Measurements from ENCODE around the gene MYZAP.

Gene MYZAP

DNA sequence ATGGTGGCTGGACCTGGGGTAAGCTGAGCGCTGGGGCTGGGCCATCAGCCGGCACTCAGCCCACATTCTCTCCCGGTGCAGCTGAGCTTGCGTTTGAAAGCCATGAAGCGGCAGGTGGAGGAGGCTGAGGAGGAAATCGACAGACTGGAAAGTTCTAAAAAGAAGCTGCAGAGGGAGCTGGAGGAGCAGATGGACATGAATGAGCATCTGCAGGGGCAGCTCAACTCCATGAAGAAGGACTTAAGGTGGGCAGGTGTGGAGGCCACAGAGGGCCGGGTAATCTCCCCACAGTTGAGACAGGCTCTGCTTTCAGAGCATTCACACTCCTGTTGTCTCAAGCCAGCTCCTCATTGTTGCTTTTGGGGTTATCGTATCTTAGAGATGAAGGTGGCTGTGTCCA, 45.7 kb upstream of the MYZAP start:
- peaks cover 10% of the 10 kb centered on the region for H3K27me3 ChIP-seq (ENCODE audit: insufficient read depth, low read length, poor library complexity)
- no peak for ATAC-seq (ENCODE audit: insufficient read depth, low read depth)
- H4K20me1 ChIP-seq (ENCODE audit: insufficient read depth, low read length), result 0 out of 2 replicates have a peak, but pooled peaks cover 4% of the 10 kb centered on the region

DNA sequence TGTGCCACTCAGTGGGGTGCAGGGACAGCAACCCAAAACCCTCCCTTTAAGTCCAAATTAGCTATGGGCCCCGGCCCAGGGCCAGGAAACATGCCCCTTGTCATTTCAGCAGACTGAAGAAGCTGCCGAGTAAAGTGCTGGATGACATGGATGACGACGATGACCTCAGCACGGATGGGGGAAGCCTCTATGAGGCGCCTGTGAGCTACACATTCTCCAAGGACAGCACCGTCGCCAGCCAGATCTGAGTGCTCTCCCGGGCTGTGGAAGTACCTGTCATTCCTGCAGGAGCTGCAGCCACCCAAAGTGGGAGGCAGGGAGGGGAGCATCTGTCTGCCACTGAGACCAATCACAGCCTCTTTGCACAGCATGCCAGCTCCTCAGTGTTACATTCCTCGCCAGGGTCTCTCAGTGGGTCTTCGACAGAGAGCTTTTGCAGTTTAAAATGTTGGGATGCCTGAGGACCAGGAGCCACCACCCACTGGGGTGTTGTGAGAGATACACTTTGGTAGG, 44.4 kb upstream of the MYZAP start:
- H3K9ac ChIP-seq (ENCODE audit: low read depth, low read length), result no peak overlapping the region
- no peaks in the 10 kb centered on the region for H3K36me3 ChIP-seq (ENCODE audit: insufficient read depth, low read length)
- DNase-seq (no peak), ATAC-seq (ENCODE audit: insufficient read depth, low read depth) (no peak)
- no peaks in the 10 kb centered on the region for H3K4me1 ChIP-seq (ENCODE audit: insufficient read depth, low read length)
- H3K79me2 ChIP-seq (ENCODE audit: insufficient read depth, low read length), result no peaks in the 10 kb centered on the region
- TF ChIP-seq, protein P1, sequence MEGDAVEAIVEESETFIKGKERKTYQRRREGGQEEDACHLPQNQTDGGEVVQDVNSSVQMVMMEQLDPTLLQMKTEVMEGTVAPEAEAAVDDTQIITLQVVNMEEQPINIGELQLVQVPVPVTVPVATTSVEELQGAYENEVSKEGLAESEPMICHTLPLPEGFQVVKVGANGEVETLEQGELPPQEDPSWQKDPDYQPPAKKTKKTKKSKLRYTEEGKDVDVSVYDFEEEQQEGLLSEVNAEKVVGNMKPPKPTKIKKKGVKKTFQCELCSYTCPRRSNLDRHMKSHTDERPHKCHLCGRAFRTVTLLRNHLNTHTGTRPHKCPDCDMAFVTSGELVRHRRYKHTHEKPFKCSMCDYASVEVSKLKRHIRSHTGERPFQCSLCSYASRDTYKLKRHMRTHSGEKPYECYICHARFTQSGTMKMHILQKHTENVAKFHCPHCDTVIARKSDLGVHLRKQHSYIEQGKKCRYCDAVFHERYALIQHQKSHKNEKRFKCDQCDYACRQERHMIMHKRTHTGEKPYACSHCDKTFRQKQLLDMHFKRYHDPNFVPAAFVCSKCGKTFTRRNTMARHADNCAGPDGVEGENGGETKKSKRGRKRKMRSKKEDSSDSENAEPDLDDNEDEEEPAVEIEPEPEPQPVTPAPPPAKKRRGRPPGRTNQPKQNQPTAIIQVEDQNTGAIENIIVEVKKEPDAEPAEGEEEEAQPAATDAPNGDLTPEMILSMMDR (IDR thresholded peaks at IDR 0.05; ENCODE audit: borderline replicate concordance, extremely low read depth, low read length, poor library complexity, severe bottlenecking), result no peak
- no peak for TF ChIP-seq EZH2 (IDR thresholded peaks at IDR 0.05; ENCODE audit: borderline replicate concordance, low read depth, low read length, severe bottlenecking)
- no peak overlapping the region for H3K4me2 ChIP-seq (ENCODE audit: insufficient read depth, low read length)
- no peaks in the 10 kb centered on the region for H4K20me1 ChIP-seq (ENCODE audit: insufficient read depth, low read length)
- H3K9me3 ChIP-seq (ENCODE audit: insufficient read depth, low read length, severe bottlenecking), result no peaks in the 10 kb centered on the region
- no peak overlapping the region for H3K4me3 ChIP-seq (ENCODE audit: low read depth in 1 of 2, low read length in 2 of 2)
- H3K27me3 ChIP-seq (ENCODE audit: insufficient read depth, low read length, poor library complexity), result peaks cover 9% of the 10 kb centered on the region
- no peak overlapping the region for H3K27ac ChIP-seq (ENCODE audit: low read length)
- H2AFZ ChIP-seq (ENCODE audit: low read depth, low read length), result no peak overlapping the region

More for the DNA sequence above, 45.7 kb upstream of the MYZAP start:
- no peak overlapping the region for H3K4me3 ChIP-seq (ENCODE audit: low read depth in 1 of 2, low read length in 2 of 2)
- no peaks in the 10 kb centered on the region for H3K9me3 ChIP-seq (ENCODE audit: insufficient read depth, low read length, severe bottlenecking)
- TF ChIP-seq EZH2 (IDR thresholded peaks at IDR 0.05; ENCODE audit: borderline replicate concordance, low read depth, low read length, severe bottlenecking), result no peak
- TF ChIP-seq, protein P1 (IDR thresholded peaks at IDR 0.05; ENCODE audit: borderline replicate concordance, extremely low read depth, low read length, poor library complexity, severe bottlenecking), result no peak
- H3K4me2 ChIP-seq (ENCODE audit: insufficient read depth, low read length), result no peak overlapping the region
- no peak overlapping the region for H3K9ac ChIP-seq (ENCODE audit: low read depth, low read length)
- no peak for DNase-seq
- H3K79me2 ChIP-seq (ENCODE audit: insufficient read depth, low read length), result no peaks in the 10 kb centered on the region
- no peak overlapping the region for H3K27ac ChIP-seq (ENCODE audit: low read length)
- no peak overlapping the region for H2AFZ ChIP-seq (ENCODE audit: low read depth, low read length)
- H3K4me1 ChIP-seq (ENCODE audit: insufficient read depth, low read length), result no peaks in the 10 kb centered on the region
- no peaks in the 10 kb centered on the region for H3K36me3 ChIP-seq (ENCODE audit: insufficient read depth, low read length)

DNA sequence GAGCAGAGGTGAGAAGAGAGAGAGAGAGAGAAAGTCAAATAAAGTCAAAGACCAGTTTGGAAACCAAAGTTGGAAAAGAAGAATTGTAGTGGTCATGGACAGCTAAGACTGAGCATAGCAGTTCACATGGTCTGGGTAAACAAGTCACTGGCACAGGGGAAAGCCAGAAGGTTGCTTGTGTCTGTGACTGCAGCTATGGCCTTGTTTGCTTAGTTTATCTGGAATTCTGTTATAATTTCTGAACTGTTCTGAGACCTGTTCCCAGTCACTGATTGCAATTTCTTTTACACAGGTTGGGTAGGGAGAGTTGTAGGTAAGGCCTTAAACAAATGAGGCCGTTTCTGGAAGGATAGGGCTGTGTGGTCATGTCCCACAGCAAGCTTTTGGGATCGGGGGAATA, 43.4 kb upstream of the MYZAP start:
- Histone ChIP-seq H3K79me2 (ENCODE audit: insufficient read depth, low read length) (no peaks in the 10 kb centered on the region), H3K9ac (ENCODE audit: low read depth, low read length) (no peak overlapping the region), H3K4me1 (ENCODE audit: insufficient read depth, low read length) (no peaks in the 10 kb centered on the region), H4K20me1 (ENCODE audit: insufficient read depth, low read length) (no peaks in the 10 kb centered on the region), H3K4me2 (ENCODE audit: insufficient read depth, low read length) (no peak overlapping the region), H3K4me3 (ENCODE audit: low read depth in 1 of 2, low read length in 2 of 2) (no peak overlapping the region), H2AFZ (ENCODE audit: low read depth, low read length) (no peak overlapping the region), H3K27ac (ENCODE audit: low read length) (no peak overlapping the region), H3K9me3 (ENCODE audit: insufficient read depth, low read length, severe bottlenecking) (no peaks in the 10 kb centered on the region), H3K27me3 (ENCODE audit: insufficient read depth, low read length, poor library complexity) (peaks cover 9% of the 10 kb centered on the region), H3K36me3 (ENCODE audit: insufficient read depth, low read length) (no peaks in the 10 kb centered on the region)
- DNase-seq (no peak), ATAC-seq (ENCODE audit: insufficient read depth, low read depth) (no peak)
- TF ChIP-seq, protein P1 (IDR thresholded peaks at IDR 0.05; ENCODE audit: borderline replicate concordance, extremely low read depth, low read length, poor library complexity, severe bottlenecking), result no peak
- TF ChIP-seq EZH2 (IDR thresholded peaks at IDR 0.05; ENCODE audit: borderline replicate concordance, low read depth, low read length, severe bottlenecking), result no peak

DNA sequence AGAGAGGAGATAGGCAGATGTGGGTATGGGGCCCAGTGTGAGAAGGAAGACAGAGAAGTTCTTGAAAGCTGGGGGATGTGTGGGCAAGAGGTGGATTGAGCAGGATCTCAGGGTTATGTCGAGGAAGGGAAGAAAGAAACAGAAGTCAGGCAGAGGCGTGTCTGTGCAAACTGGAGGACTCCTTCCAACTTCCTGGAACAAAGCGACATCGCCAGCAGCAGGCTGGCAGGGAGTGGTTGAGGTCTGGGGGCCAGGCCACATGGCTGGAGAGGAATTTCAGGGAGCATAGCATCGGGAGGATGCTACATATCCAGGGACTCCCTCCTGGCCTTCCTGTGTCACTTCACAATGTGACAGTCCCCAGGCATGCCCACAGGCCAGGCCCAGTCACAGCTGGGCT, 42.9 kb upstream of the MYZAP start:
- DNase-seq (no peak), ATAC-seq (ENCODE audit: insufficient read depth, low read depth) (no peak)
- no peaks in the 10 kb centered on the region for H3K36me3 ChIP-seq (ENCODE audit: insufficient read depth, low read length)
- no peak overlapping the region for H3K4me2 ChIP-seq (ENCODE audit: insufficient read depth, low read length)
- no peak overlapping the region for H2AFZ ChIP-seq (ENCODE audit: low read depth, low read length)
- no peak overlapping the region for H3K4me3 ChIP-seq (ENCODE audit: low read depth in 1 of 2, low read length in 2 of 2)
- H3K27ac ChIP-seq (ENCODE audit: low read length), result no peak overlapping the region
- H3K9me3 ChIP-seq (ENCODE audit: insufficient read depth, low read length, severe bottlenecking), result no peaks in the 10 kb centered on the region
- no peaks in the 10 kb centered on the region for H4K20me1 ChIP-seq (ENCODE audit: insufficient read depth, low read length)
- peaks cover 9% of the 10 kb centered on the region for H3K27me3 ChIP-seq (ENCODE audit: insufficient read depth, low read length, poor library complexity)
- H3K79me2 ChIP-seq (ENCODE audit: insufficient read depth, low read length), result no peaks in the 10 kb centered on the region
- no peak overlapping the region for H3K9ac ChIP-seq (ENCODE audit: low read depth, low read length)
- no peak for TF ChIP-seq EZH2 (IDR thresholded peaks at IDR 0.05; ENCODE audit: borderline replicate concordance, low read depth, low read length, severe bottlenecking)
- TF ChIP-seq, protein P1 (IDR thresholded peaks at IDR 0.05; ENCODE audit: borderline replicate concordance, extremely low read depth, low read length, poor library complexity, severe bottlenecking), result no peak
- no peaks in the 10 kb centered on the region for H3K4me1 ChIP-seq (ENCODE audit: insufficient read depth, low read length)
